Stimulated activated CD4-positive, alpha-beta T cell treated with anti-CD3 and anti-CD28 coated beads, TNF-alpha, amount 100 ng/mL, for 4 hours (primary cell): Measurements from ENCODE around the gene HLA-A.
"Not testable (repeated sequence)": the region's sequence is repeated elsewhere in the genome, so short reads cannot be mapped to it uniquely, and the experiment has no call there.

Experiments used
- DNase-seq, 3 experiments: peaks; one replicate each; pipeline ENCODE4 v3.0.0-alpha.2; 2020; ENCODE audit warnings: low read depth in 3 of 3

The HLA-A gene

DNA sequence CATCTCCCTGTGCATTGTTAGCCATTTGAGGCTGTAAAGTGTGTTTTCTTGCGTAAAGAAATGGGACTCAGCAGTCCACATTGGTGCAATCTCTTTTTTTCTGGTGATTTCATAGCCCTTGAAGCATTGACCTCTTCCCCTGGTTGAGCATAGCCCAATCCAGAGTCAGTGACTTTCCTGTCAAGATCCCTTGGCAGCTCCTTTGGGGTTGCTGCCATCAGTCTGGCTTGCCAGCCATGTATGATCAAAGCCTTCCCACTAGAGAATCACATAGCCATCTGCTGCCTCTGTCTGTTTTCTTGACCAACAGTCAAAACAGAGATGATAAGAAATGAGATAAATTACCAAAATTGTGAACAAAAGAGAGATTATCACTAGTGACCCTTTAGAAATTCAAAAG lies 19.6 kb downstream of the HLA-A start:
- DNase-seq, result no peak

DNA sequence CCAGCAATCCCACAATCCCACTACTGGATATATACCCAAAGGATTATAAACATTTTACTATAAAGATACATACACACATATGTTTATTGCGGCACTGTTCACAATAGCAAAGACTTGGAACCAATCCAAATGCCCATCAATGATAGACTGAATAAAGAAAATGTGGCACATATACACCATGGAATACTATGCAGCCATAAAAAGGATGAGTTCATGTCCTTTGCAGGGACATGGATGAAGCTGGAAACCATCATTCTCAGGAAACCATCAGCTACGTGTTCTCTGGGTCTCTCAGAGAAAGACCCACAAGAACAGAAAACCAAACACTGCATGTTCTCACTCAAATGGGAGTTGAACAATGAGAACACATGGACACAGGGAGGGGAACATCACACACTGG lies 21.4 kb downstream of the HLA-A start:
- DNase-seq, result not testable (repeated sequence)

- DNase-seq, result no peak
Measured at GRCh38 chr6:29964518-29964886, 22.2 kb downstream of the HLA-A start.

- peak in 2 of 3 experiments; percentile 56 to 77 for DNase-seq
Measured at GRCh38 chr6:29964887-29965562, 22.7 kb downstream of the HLA-A start.

DNA sequence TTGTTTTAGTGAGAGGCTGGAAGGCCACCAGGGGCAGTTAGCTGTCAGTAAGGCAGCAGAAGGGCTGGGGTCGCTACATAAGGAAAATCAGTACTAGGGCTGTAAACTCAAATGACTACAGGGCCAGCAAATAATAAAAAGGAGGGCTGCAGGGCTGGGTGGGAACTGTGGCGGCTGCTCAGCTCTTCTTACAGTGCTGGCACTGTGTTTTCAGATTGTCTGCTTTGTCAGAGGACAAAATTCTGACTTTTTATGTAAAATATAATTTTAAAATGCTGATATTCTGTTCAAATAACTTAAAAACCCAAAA lies 23.2 kb downstream of the HLA-A start:
- no peak for DNase-seq

DNA sequence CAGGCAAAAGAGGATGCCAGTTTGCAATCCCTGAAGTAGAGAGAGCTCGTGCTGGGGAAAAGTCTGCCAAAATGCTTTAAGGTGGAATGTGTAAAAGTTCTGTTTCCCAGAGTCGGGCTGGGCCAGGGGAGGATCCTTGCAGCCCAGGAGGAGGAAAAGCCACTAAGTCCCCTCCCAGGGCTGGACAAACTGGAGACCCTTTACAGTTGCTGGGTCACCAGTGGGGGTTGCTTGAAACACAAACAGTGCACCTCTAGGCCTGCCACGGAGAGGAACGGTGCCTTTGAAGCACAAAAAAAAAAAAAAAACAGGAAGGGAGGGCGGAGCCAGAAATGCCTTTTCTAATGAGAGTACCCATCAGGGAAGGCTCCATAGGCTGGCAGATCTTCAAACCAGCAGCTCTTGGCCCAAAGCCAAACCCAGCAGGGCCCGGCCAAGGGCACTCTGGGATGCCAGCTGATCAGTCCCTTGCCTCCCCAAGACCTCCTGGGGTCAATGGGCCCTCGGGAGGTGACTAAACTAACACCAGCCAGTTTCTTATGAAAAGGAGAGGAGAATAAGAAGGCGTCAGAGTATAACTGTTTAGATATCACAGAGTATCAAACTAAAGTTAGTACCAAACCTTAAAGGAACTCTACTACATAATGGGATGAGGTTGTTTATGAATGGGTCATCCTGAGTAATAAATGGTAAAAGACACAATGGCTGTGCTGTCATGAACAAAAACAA lies 23.7 kb downstream of the HLA-A start:
- DNase-seq, result no peak

- no peak for DNase-seq
Measured at GRCh38 chr6:29967379-29968010, 25.2 kb downstream of the HLA-A start.

GRCh38 chr6:29968130-29968529 lies 25.8 kb downstream of the HLA-A start:
- DNase-seq, result no peak

- no peak for DNase-seq
Measured at GRCh38 chr6:29968905-29969304, 26.6 kb downstream of the HLA-A start.

GRCh38 chr6:29970711-29971110 lies 28.4 kb downstream of the HLA-A start:
- no peak for DNase-seq

DNA sequence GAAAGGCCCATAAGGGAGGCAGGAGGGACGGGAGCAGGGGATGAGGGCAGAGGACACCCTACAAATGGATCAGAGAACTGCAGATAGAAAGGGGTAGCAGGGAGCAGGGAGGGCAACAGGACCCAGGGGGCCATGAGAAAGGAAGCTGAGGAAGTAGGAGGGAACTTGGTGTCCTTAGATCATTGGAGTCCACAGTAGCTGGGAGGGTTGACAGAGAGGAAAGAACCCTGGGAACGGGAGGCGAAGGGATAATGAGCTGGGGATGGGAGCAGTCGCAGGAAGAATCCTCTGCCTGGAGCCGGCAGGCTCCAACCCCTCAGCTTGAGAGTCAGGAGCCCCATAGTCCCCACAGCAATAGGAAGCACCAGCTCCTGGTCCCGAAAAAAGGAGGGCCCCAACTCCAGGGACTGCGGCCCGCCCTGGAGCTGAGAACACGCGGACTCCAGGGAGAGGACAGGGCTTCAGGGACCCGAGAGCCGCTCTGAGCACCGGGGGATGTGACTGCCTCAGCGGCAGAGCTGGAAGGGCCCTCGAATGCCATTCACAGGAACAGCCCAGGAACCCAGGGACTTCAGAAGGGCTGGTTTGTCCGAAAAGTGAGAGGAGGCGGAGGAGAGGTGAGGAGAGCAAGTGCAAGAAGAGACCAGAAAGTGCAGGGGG lies 32.7 kb downstream of the HLA-A start:
- DNase-seq, result no peak

DNA sequence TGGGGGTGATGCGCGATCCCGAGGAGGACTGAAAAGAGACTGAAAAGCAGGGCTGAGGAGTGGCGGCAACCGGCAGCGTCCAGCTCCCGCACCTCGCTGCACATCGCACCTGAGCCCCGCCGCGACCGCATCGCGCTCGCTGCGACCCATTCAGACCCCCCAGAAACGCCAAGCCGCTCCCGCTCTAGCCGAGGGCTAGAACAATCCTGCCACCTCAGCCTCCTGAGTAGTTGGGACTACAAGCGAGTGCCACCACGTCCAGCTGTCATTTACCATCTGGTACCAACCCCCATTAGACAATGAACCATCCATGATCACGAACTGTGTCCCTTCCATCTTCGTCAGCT lies 33.2 kb downstream of the HLA-A start:
- no peak for DNase-seq

DNA sequence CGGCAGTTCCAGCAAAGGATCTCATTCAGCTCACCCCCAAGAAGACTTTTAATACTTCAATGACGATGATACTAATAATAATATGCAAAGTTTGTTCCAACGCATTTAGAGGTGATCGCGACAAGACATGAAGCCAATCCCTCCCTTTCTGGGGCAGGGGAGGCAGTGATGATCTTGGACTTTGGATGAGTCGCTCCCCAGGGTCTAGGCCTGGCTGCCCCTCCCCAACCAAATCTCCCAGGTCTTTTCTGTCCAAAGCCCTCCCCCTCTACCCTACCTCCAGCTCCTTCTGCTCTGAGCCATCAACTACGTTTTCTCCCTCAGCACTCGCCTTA lies 33.9 kb downstream of the HLA-A start:
- DNase-seq, result no peak

GRCh38 chr6:29976588-29977424 lies 34.5 kb downstream of the HLA-A start:
- DNase-seq, result peak in 1 of 3 experiments; percentile 30

- no peak for DNase-seq
Measured at GRCh38 chr6:29977425-29977727, 35.0 kb downstream of the HLA-A start.

DNA sequence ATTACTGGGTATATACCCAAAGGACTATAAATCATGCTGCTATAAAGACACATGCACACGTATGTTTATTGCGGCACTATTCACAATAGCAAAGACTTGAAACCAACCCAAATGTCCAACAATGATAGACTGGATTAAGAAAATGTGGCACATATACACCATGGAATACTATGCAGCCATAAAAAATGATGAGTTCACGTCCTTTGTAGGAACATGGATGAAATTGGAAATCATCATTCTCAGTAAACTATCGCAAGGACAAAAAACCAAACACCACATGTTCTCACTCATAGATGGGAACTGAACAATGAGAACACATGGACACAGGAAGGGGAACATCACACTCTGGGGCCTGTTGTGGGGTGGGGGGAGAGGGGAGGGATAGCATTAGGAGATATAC lies 37.7 kb downstream of the HLA-A start:
- not testable (repeated sequence) for DNase-seq

GRCh38 chr6:29980511-29980910 lies 38.2 kb downstream of the HLA-A start:
- no peak for DNase-seq

GRCh38 chr6:29981211-29981812 lies 39.0 kb downstream of the HLA-A start:
- DNase-seq, result no peak

- DNase-seq, result no peak
Measured at GRCh38 chr6:29982097-29982496, 39.8 kb downstream of the HLA-A start.

DNA sequence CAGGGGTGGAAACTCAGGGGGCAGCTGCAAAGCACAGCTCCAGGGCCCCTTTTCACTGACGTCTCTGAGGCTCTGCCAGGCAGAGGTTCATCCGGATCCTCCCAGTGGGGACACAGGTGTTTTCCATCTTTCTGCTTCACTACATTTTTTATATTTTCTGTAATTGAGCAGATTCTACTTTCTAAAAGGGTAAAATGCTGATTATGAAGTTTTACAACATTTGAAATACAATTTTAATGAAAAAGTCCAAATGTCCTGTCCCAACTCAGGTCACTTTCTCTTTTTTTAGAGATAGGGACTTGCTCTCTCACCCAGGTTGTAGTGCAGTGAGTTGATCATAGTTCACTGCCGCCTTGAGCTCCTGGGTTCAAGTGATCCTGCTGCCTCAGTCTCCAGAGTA lies 41.9 kb downstream of the HLA-A start:
- DNase-seq, result no peak

DNA sequence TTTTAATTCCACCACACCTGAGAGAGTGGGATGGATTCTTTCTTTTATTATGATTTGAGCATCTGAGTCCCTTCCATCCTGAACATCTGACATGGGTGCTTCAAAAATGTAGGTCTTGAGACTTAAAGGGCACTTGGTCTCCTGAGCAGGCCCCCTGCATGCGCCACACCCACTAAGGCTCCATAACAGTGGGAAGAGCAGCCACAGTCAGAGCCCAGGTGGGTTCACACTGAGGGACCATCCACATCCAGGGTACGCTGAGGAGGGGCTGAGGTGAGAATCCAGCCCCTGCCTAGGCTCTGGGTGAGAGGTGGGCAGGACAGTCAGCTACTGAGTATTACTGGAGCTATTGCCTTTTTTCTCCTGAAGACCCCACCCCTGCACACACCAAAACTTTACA lies 42.7 kb downstream of the HLA-A start:
- no peak for DNase-seq
